GM18907 (cell line): ENCODE data around the gene STYXL1.
"Not testable (repeated sequence)": the region's sequence is repeated elsewhere in the genome, so short reads cannot be mapped to it uniquely, and the experiment has no call there.

Experiments used
- ATAC-seq: cut with Tn5 transposase; IDR thresholded peaks from one replicate; pipeline ENCODE4 v1.9.1; 2021; ENCODE audit warnings: mild to moderate bottlenecking, moderate library complexity; ENCODE audit not compliant: unreplicated experiment

The STYXL1 gene

GRCh38 chr7:76047811-76048667, at the start of gene STYXL1, which contains the start of gene MDH2:
TSS of gene STYXL1 (minus strand) at chr7:76048000. CDS start at chr7:76030523, 17,477 bp downstream.
TSS of gene MDH2 (plus strand) at chr7:76048106. CDS start at chr7:76048161, 55 bp downstream.
- peak; percentile 94 for ATAC-seq

- no peak for ATAC-seq
Observed at GRCh38 chr7:76095908-76096307, 48.1 kb upstream of the STYXL1 start.

GRCh38 chr7:76094326-76094725, 46.5 kb upstream of the STYXL1 start:
- not testable (repeated sequence) for ATAC-seq

GRCh38 chr7:76093531-76093930, 45.7 kb upstream of the STYXL1 start:
- ATAC-seq, result not testable (repeated sequence)

- no peak for ATAC-seq
Observed at GRCh38 chr7:76091506-76091905, 43.7 kb upstream of the STYXL1 start.

GRCh38 chr7:76089865-76090475, 42.2 kb upstream of the STYXL1 start:
- no peak for ATAC-seq

GRCh38 chr7:76087362-76087791, 39.6 kb upstream of the STYXL1 start:
- not testable (repeated sequence) for ATAC-seq

GRCh38 chr7:76086070-76086469, 38.3 kb upstream of the STYXL1 start:
- ATAC-seq, result no peak

- not testable (repeated sequence) for ATAC-seq
Observed at GRCh38 chr7:76084115-76084514, 36.3 kb upstream of the STYXL1 start.

- no peak for ATAC-seq
Observed at GRCh38 chr7:76080204-76080603, 32.4 kb upstream of the STYXL1 start.

GRCh38 chr7:76077435-76077834, 29.6 kb upstream of the STYXL1 start:
- no peak for ATAC-seq

- no peak for ATAC-seq
Observed at GRCh38 chr7:76076995-76077394, 29.2 kb upstream of the STYXL1 start.

- ATAC-seq, result no peak
Observed at GRCh38 chr7:76074972-76075370, 27.2 kb upstream of the STYXL1 start.

- ATAC-seq, result no peak
Observed at GRCh38 chr7:76074306-76074971, 26.6 kb upstream of the STYXL1 start.

- ATAC-seq, result no peak
Observed at GRCh38 chr7:76073335-76073990, 25.7 kb upstream of the STYXL1 start.

GRCh38 chr7:76072243-76073148, 24.7 kb upstream of the STYXL1 start:
- ATAC-seq, result no peak

- no peak for ATAC-seq
Observed at GRCh38 chr7:76071316-76072242, 23.8 kb upstream of the STYXL1 start.

- no peak for ATAC-seq
Observed at GRCh38 chr7:76069238-76069638, 21.4 kb upstream of the STYXL1 start.
